SK-N-SH (cell line): ENCODE measurements around the gene KLHDC7B. TPM values are rescaled to one million over a fixed set of nuclear protein-coding genes. Genes with fewer than 3 reads are reported as not detected.
"Not testable (repeated sequence)": the region's sequence is repeated elsewhere in the genome, so short reads cannot be mapped to it uniquely, and the experiment has no call there.

Source experiments
- CTCF ChIA-PET: fragments of 300-600, 350-600 bp; formaldehyde crosslinking; extraction: SDS; loops from one replicate; lab custom pipeline; 2021; lab: Yijun Ruan, JAX
- POLR2A ChIA-PET: fragments of 350-600 bp; sonication (Branson Sonifier 250); formaldehyde crosslinking; extraction: SDS; loops from one replicate; lab custom pipeline; 2020; ENCODE audit warnings: antibody characterized with exemption, inconsistent platforms; lab: Yijun Ruan, JAX
- DNase-seq: peaks from one replicate; pipeline ENCODE4 v3.0.0; 2012
- H2AFZ ChIP-seq: fragments of 200-600 bp; sonication (generic); 2 replicates; pipeline ENCODE4 v1.8.1; 2016; ENCODE audit warnings: antibody characterized with exemption, mild to moderate bottlenecking, low read depth
- H3F3A ChIP-seq: fragments of 200-600 bp; sonication (generic); replicated peaks from 2 replicates; pipeline ENCODE3; 2016; ENCODE audit warnings: antibody characterized with exemption, mild to moderate bottlenecking; ENCODE audit not compliant: insufficient read depth
- H3K27ac ChIP-seq, 2 experiments: fragments of 200-500 bp in 1 of 2; fragments of 200-600 bp in 1 of 2; sonication (Bioruptor generic) in 1 of 2; sonication (generic), shearing (Covaris generic) in 1 of 2; 2 replicates each; pipeline versions ENCODE4 v1.5.1 to v1.6.1; 2014 to 2016; ENCODE audit warnings: low read depth in 2 of 2, inconsistent platforms in 1 of 2, low read length in 1 of 2, mild to moderate bottlenecking in 1 of 2, mixed read lengths in 1 of 2
- H3K27me3 ChIP-seq: fragments of 200-600 bp; sonication (generic), shearing (Covaris generic); 2 replicates; pipeline ENCODE4 v1.6.1; 2016; ENCODE audit warnings: mixed run types; ENCODE audit not compliant: insufficient read depth
- H3K36me3 ChIP-seq, 2 experiments: fragments of 200-500 bp in 1 of 2; fragments of 200-600 bp in 1 of 2; sonication (Bioruptor generic) in 1 of 2; sonication (generic) in 1 of 2; replicated peaks in 1 of 2; 2 replicates each; pipeline versions ENCODE3 to v1.5.1; 2014 to 2016; ENCODE audit warnings: low read length in 1 of 2, mild to moderate bottlenecking in 1 of 2; ENCODE audit not compliant: insufficient read depth in 2 of 2, control insufficient read depth in 1 of 2
- H3K4me1 ChIP-seq, 2 experiments: fragments of 200-500 bp in 1 of 2; fragments of 200-600 bp in 1 of 2; sonication (Bioruptor generic) in 1 of 2; sonication (generic), shearing (Covaris generic) in 1 of 2; 2 replicates each; pipeline versions ENCODE4 v1.5.1 to v1.6.1; 2014 to 2016; ENCODE audit warnings: low read depth in 1 of 2, low read length in 1 of 2, mixed run types in 1 of 2; ENCODE audit not compliant: insufficient read depth in 2 of 2, control insufficient read depth in 1 of 2
- H3K4me2 ChIP-seq: fragments of 200-600 bp; sonication (generic), shearing (Covaris generic); 2 replicates; pipeline ENCODE4 v1.6.1; 2017; ENCODE audit warnings: mixed run types
- H3K4me3 ChIP-seq, 2 experiments: fragments of 200-500 bp in 1 of 2; fragments of 200-600 bp in 1 of 2; sonication (Bioruptor generic) in 1 of 2; sonication (generic), shearing (Covaris generic) in 1 of 2; 2 replicates each; pipeline versions ENCODE4 v1.5.1 to v1.8.1; 2014 to 2016; ENCODE audit warnings: low read depth in 2 of 2, inconsistent platforms in 1 of 2, low read length in 1 of 2, mild to moderate bottlenecking in 1 of 2, mixed read lengths in 1 of 2, moderate library complexity in 1 of 2
- H3K79me2 ChIP-seq: fragments of 200-600 bp; sonication (generic); 2 replicates; pipeline ENCODE4 v1.8.1; 2017; ENCODE audit warnings: mild to moderate bottlenecking; ENCODE audit not compliant: insufficient read depth
- H3K9ac ChIP-seq: fragments of 200-600 bp; sonication (generic); 2 replicates; pipeline ENCODE4 v1.6.1; 2017; ENCODE audit warnings: mixed run types
- H3K9me2 ChIP-seq: fragments of 200-600 bp; sonication (generic); 2 replicates; pipeline ENCODE4 v1.6.1; 2017; ENCODE audit warnings: mixed run types
- H3K9me3 ChIP-seq: fragments of 200-600 bp; sonication (generic); 2 replicates; pipeline ENCODE4 v1.6.1; 2017; ENCODE audit warnings: mixed run types, mild to moderate bottlenecking, moderate library complexity
- H4K20me1 ChIP-seq: fragments of 200-600 bp; sonication (generic); 2 replicates; pipeline ENCODE4 v1.6.1; 2017; ENCODE audit warnings: mild to moderate bottlenecking, mixed run types; ENCODE audit not compliant: insufficient read depth
- EP300 ChIP-seq, 2 experiments: IDR thresholded peaks; 2 replicates each; pipeline versions ENCODE4 v1.4.0 to v1.6.1; 2012; ENCODE audit warnings: borderline replicate concordance in 1 of 2, low read depth in 1 of 2, low read length in 1 of 2
- EZH2phosphoT487 ChIP-seq: fragments of 200-600 bp; sonication (generic); IDR thresholded peaks from 2 replicates; pipeline ENCODE4 v1.6.1; 2017; ENCODE audit warnings: low read depth, mixed run types, mild to moderate bottlenecking, antibody characterized with exemption, moderate library complexity, borderline replicate concordance
- FOSL2 ChIP-seq: IDR thresholded peaks from 2 replicates; pipeline ENCODE4 v1.4.0; 2012; ENCODE audit warnings: low read depth, mild to moderate bottlenecking, moderate library complexity, borderline replicate concordance
- FOXM1 ChIP-seq: IDR thresholded peaks from 2 replicates; pipeline ENCODE4 v1.4.0; 2012; ENCODE audit warnings: low read depth, mild to moderate bottlenecking
- GABPA ChIP-seq: IDR thresholded peaks from 2 replicates; pipeline ENCODE4 v1.4.0; 2012; ENCODE audit warnings: low read depth, mild to moderate bottlenecking
- GATA2 ChIP-seq: sonication (generic); formaldehyde crosslinking; IDR thresholded peaks from 2 replicates; pipeline ENCODE4 v1.5.0; 2020; ENCODE audit warnings: mild to moderate bottlenecking, missing genetic modification reagents
- MEF2A ChIP-seq: IDR thresholded peaks from 2 replicates; pipeline ENCODE4 v1.4.0; 2012; ENCODE audit warnings: low read depth, borderline replicate concordance
- MXI1 ChIP-seq: IDR thresholded peaks from 2 replicates; pipeline ENCODE4 v1.6.1; 2012; ENCODE audit warnings: mild to moderate bottlenecking, low read depth, low read length, improper control_type of control experiment
- NFIC ChIP-seq: IDR thresholded peaks from 2 replicates; pipeline ENCODE4 v1.4.0; 2012; ENCODE audit warnings: borderline replicate concordance
- POLR2AphosphoS5 ChIP-seq: IDR thresholded peaks from 2 replicates; pipeline ENCODE4 v1.6.1; 2012; ENCODE audit warnings: low read depth, low read length
- RAD21 ChIP-seq: IDR thresholded peaks from 2 replicates; pipeline ENCODE4 v1.6.1; 2012; ENCODE audit warnings: mild to moderate bottlenecking, low read length
- RFX5 ChIP-seq: IDR thresholded peaks from 2 replicates; pipeline ENCODE4 v1.6.1; 2012; ENCODE audit warnings: mild to moderate bottlenecking, improper control_type of control experiment, low read length
- TCF12 ChIP-seq: IDR thresholded peaks from 2 replicates; pipeline ENCODE4 v1.4.0; 2012
- USF1 ChIP-seq: IDR thresholded peaks from 2 replicates; pipeline ENCODE4 v1.4.0; 2012; ENCODE audit warnings: low read depth, borderline replicate concordance
- USF2 ChIP-seq: fragments of 150-350 bp; IDR thresholded peaks from 2 replicates; pipeline ENCODE4 v1.6.1; 2017; ENCODE audit warnings: antibody characterized with exemption, low read length, low read depth, borderline replicate concordance
- ZBTB33 ChIP-seq: IDR thresholded peaks from 2 replicates; pipeline ENCODE4 v1.4.0; 2012; ENCODE audit warnings: low read depth, borderline replicate concordance
- WGBS: methylation state at CpG from one replicate; pipeline ENCODE4 v1.1.6; 2017; ENCODE audit warnings: low lambda C conversion rate; 5-methylcytosine and 5-hydroxymethylcytosine counted together
- polyA plus RNA-seq, 3 experiments: library from polyadenylated mRNA; depleted of rRNA; stranded (reverse); fragments of >200 nt; gene quantifications; 2 replicates each; pipeline ENCODE4 v1.2.3, GENCODE V29; 2012

The KLHDC7B gene
- polyA plus RNA-seq, 1 of the 3 experiments (the other 2 are of a cell fraction) = 0.07 TPM

- peak; percentile 29; the same call in 1 of the 2 replicates for TF ChIP-seq FOSL2
- CTCF ChIA-PET = interaction anchor here (3.1 kb wide), 1 partner anchor 21 kb away, joined by 19 read pairs; the partner anchor contains the start of gene SYCE3
- H3K79me2 ChIP-seq, H3K4me1 ChIP-seq, H3K9me3 ChIP-seq, H3K27me3 ChIP-seq, POLR2A ChIA-PET, DNase-seq, H3F3A ChIP-seq, H2AFZ ChIP-seq, H3K9ac ChIP-seq, H3K4me3 ChIP-seq, H3K4me2 ChIP-seq, H4K20me1 ChIP-seq, H3K36me3 ChIP-seq, H3K9me2 ChIP-seq, H3K27ac ChIP-seq: not testable (repeated sequence)
- WGBS = 69% methylated on average over 5 of the region's 5 CpGs
Measured at GRCh38 chr22:50541667-50542026, 4.1 kb upstream of the KLHDC7B start.

GRCh38 chr22:50542416-50542927 lies 3.2 kb upstream of the KLHDC7B start:
- no peak overlapping the region for H3K4me3 ChIP-seq
- CTCF ChIA-PET = interaction anchor here (0.6 to 1.5 kb wide), 2 partner anchors 17 to 20 kb away, joined by 3 to 5 read pairs; partner anchors contain the start of gene SYCE3
- no peak overlapping the region for H2AFZ ChIP-seq

GRCh38 chr22:50544078-50544745 lies 1.5 kb upstream of the KLHDC7B start:
- no peaks in the 10 kb centered on the region for H3K27me3 ChIP-seq
- ChIA-PET CTCF (interaction anchor here (1.1 to 4.9 kb wide), 4 partner anchors 8 to 19 kb away, joined by 4 to 31 read pairs (median 6); partner anchors contain the start of genes SCO2 and SYCE3), POLR2A (interaction anchor here (1.6 to 2.3 kb wide), 2 partner anchors 18 to 19 kb away, joined by 5 to 7 read pairs; partner anchors contain the start of genes SCO2 and SYCE3)
- peaks cover 7% of the 10 kb centered on the region for H3F3A ChIP-seq
- H3K27ac ChIP-seq = no peak overlapping the region
- no peak overlapping the region for H2AFZ ChIP-seq
- no peaks in the 10 kb centered on the region for H4K20me1 ChIP-seq
- no peaks in the 10 kb centered on the region for H3K79me2 ChIP-seq
- no peak overlapping the region for H3K4me2 ChIP-seq
- H3K36me3 ChIP-seq = no peaks in the 10 kb centered on the region
- peaks cover 6 to 9% of the 10 kb centered on the region in 2 experiments; a peak in 2 of 4 replicates for H3K4me1 ChIP-seq
- no peaks in the 10 kb centered on the region for H3K9me3 ChIP-seq
- peak; percentile 83 for DNase-seq
- no peak overlapping the region for H3K9ac ChIP-seq
- 67% methylated on average over 18 of the region's 52 CpGs for WGBS
- no peaks in the 10 kb centered on the region for H3K9me2 ChIP-seq
- no peak overlapping the region for H3K4me3 ChIP-seq
- TF ChIP-seq MEF2A (no peak), MXI1 (no peak), USF1 (no peak), GABPA (no peak), FOXM1 (no peak), ZBTB33 (no peak), USF2 (no peak)

More at GRCh38 chr22:50542416-50542927, 3.2 kb upstream of the KLHDC7B start:
- H3K36me3 ChIP-seq = no peaks in the 10 kb centered on the region
- H3F3A ChIP-seq = peaks cover 7% of the 10 kb centered on the region
- no peak for DNase-seq
- no peak overlapping the region for H3K27ac ChIP-seq
- H3K9ac ChIP-seq = no peak overlapping the region
- H3K27me3 ChIP-seq = no peaks in the 10 kb centered on the region
- H3K4me2 ChIP-seq = no peak overlapping the region
- no peaks in the 10 kb centered on the region for H3K79me2 ChIP-seq
- H3K9me2 ChIP-seq = no peaks in the 10 kb centered on the region
- peaks cover 6 to 9% of the 10 kb centered on the region in 2 experiments; a peak in 2 of 4 replicates for H3K4me1 ChIP-seq
- H3K9me3 ChIP-seq = no peaks in the 10 kb centered on the region
- POLR2A ChIA-PET = no interaction called here
- no peaks in the 10 kb centered on the region for H4K20me1 ChIP-seq
- TF ChIP-seq RFX5 (no peak), EZH2phosphoT487 (no peak), RAD21 (no peak), USF2 (no peak), EP300 (IDR thresholded peaks at IDR 0.05; ENCODE audit: borderline replicate concordance in 1 of 2, low read depth in 1 of 2, low read length in 1 of 2) (no peak), TCF12 (no peak), MXI1 (no peak), GATA2 (CRISPR knock-in tag) (no peak), POLR2AphosphoS5 (no peak), NFIC (no peak), FOSL2 (no peak)
- 96% methylated on average over 19 of the region's 19 CpGs for WGBS
